ENCODE data around the gene NAA15. TPM values are rescaled to one million over a fixed set of nuclear protein-coding genes. Genes with fewer than 3 reads are reported as not detected.

The NAA15 gene
- total RNA-seq, 1 experiment from 2014 or later = 98.9 TPM

DNA sequence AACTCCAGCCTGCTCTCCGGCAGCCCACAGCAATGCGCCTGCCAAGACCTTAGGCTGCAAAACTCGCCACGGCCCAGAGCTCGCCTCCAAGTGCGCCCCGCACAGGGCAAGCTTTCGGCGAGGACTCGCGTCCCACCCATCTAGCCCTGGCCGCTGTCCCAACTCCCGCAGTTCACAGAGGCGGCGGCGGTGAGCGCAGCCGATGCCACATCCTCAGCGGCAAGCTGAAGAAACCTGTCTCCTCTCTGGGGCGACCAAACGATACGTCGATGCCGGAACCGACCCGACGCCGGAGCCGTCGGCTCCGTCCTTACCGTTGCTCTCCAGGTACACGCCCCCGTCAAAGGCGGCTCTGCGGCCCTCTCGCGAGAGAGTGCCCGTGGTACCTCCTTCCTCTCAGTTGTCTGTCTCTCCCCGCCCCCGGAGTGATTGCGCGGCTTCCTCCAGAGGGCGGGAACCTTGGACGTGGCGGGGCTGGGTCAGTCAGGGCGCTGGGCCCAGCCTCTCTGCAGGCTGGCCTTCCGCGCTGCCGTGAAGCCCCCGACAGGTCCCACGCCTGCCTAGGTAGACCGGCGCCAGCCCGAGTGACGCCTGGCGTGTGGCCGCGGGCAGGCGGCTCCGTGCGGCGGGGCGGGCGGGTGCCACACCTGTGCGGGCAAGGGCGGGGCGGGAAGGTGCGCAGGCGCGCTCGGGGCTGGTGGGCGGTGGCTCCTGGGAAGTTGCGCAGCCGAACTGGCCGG lies 152.2 kb downstream of the NAA15 start (continued):
- peak; percentile 73; the same call in 1 of the 2 replicates for TF ChIP-seq ATF1 (CRISPR knock-in tag; IDR thresholded peaks at IDR 0.05)
- TF ChIP-seq, protein P1, sequence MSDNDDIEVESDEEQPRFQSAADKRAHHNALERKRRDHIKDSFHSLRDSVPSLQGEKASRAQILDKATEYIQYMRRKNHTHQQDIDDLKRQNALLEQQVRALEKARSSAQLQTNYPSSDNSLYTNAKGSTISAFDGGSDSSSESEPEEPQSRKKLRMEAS (CRISPR knock-in tag; IDR thresholded peaks at IDR 0.05) = peak; percentile 57
- TF ChIP-seq, protein P2, sequence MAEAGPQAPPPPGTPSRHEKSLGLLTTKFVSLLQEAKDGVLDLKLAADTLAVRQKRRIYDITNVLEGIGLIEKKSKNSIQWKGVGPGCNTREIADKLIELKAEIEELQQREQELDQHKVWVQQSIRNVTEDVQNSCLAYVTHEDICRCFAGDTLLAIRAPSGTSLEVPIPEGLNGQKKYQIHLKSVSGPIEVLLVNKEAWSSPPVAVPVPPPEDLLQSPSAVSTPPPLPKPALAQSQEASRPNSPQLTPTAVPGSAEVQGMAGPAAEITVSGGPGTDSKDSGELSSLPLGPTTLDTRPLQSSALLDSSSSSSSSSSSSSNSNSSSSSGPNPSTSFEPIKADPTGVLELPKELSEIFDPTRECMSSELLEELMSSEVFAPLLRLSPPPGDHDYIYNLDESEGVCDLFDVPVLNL (CRISPR knock-in tag; IDR thresholded peaks at IDR 0.05; ENCODE audit: borderline replicate concordance, low read depth) = peak; percentile 16; the same call in 1 of the 2 replicates
- 0 out of 2 replicates have a peak, but pooled peaks have one; percentile 30 for TF ChIP-seq CREM (CRISPR knock-in tag; IDR thresholded peaks at IDR 0.05)
- peak; percentile 66; the same call in 1 of the 2 replicates for TF ChIP-seq ZNF121 (CRISPR knock-in tag; IDR thresholded peaks at IDR 0.05)
- TF ChIP-seq, protein P3, sequence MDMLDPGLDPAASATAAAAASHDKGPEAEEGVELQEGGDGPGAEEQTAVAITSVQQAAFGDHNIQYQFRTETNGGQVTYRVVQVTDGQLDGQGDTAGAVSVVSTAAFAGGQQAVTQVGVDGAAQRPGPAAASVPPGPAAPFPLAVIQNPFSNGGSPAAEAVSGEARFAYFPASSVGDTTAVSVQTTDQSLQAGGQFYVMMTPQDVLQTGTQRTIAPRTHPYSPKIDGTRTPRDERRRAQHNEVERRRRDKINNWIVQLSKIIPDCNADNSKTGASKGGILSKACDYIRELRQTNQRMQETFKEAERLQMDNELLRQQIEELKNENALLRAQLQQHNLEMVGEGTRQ (CRISPR knock-in tag; IDR thresholded peaks at IDR 0.05) = peak; percentile 23; the same call in 1 of the 2 replicates
- TF ChIP-seq, protein P4, sequence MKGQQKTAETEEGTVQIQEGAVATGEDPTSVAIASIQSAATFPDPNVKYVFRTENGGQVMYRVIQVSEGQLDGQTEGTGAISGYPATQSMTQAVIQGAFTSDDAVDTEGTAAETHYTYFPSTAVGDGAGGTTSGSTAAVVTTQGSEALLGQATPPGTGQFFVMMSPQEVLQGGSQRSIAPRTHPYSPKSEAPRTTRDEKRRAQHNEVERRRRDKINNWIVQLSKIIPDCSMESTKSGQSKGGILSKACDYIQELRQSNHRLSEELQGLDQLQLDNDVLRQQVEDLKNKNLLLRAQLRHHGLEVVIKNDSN (CRISPR knock-in tag; IDR thresholded peaks at IDR 0.05) = 0 out of 2 replicates have a peak, but pooled peaks have one; percentile 54
- TF ChIP-seq, protein P5, sequence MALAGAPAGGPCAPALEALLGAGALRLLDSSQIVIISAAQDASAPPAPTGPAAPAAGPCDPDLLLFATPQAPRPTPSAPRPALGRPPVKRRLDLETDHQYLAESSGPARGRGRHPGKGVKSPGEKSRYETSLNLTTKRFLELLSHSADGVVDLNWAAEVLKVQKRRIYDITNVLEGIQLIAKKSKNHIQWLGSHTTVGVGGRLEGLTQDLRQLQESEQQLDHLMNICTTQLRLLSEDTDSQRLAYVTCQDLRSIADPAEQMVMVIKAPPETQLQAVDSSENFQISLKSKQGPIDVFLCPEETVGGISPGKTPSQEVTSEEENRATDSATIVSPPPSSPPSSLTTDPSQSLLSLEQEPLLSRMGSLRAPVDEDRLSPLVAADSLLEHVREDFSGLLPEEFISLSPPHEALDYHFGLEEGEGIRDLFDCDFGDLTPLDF (CRISPR knock-in tag; IDR thresholded peaks at IDR 0.05) = 0 out of 2 replicates have a peak, but pooled peaks have one; percentile 66
- TF ChIP-seq NR3C1 (CRISPR knock-in tag; conservative IDR thresholded peaks at IDR 0.05; ENCODE audit: low read depth) = 0 out of 2 replicates have a peak, but pooled peaks have one; percentile 68
- TF ChIP-seq EMX1 (CRISPR knock-in tag; IDR thresholded peaks at IDR 0.05) = no peak
- peak; percentile 23; the same call in 1 of the 2 replicates for TF ChIP-seq TEAD1 (CRISPR knock-in tag; IDR thresholded peaks at IDR 0.05)

DNA sequence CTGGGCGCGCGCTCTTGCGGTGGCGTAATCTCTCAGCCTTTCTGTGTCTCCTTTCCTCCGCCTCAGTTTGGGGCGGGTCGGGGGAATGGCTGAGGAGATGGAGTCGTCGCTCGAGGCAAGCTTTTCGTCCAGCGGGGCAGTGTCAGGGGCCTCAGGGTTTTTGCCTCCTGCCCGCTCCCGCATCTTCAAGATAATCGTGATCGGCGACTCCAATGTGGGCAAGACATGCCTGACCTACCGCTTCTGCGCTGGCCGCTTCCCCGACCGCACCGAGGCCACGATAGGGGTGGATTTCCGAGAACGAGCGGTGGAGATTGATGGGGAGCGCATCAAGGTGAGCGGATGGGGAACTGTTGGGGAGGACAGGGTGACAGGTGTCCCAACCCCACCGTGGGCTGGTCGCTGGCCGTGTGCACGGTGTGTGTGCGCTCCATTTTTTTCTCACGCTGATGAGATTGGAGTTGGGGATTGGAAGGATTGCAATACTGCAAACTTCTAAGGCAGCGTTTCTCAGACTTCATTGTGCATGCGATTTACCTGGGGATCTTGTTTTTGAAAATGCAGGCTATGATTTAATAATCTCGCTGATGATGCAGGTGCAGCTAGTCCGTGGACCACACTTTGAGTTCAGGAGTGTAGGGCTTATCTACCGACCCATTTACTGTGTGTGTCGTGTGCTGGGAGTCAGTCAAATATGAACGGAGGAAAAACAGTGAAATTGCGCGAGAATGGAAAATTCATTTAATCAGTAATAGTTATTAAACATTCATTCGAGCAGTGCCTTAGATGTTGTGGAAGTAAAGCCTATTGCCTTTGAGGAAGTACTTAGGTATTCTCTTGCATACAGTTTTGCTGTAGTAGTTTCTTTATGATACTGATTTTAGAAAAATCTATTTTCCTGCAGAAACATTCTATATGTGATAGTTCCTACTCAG lies 153.1 kb downstream of the NAA15 start, which contains the start of gene RAB33B:
RAB33B (plus strand) TSS at position 11 of the 935 bp plus-strand sequence; CDS start at position 86, 75 bp downstream.
- Mint-ChIP-seq H3K27me3 (ENCODE audit: low read depth) (no peaks in the 10 kb centered on the region), H3K27ac (peak within 1 kb of the TSS; percentile 99), H3K4me3 (peak within 1 kb of the TSS; percentile 96), H3K9me3 (peaks cover 6% of the 10 kb centered on the region), H3K36me3 (peaks cover 6% of the 10 kb centered on the region; the same call in 1 of the 2 replicates), H3K4me1 (peaks cover 62% of the 10 kb centered on the region)
- DNase-seq (ENCODE audit: low spot score) (no peak), ATAC-seq (peak; percentile 1; the same call in 1 of the 2 replicates)
- ChIA-PET CTCF (interaction anchor here (0.6 to 1.9 kb wide), 5 partner anchors 12 to 231 kb away, joined by 3 to 6 read pairs (median 3); no protein-coding TSS in a partner anchor), POLR2A (no interaction called here)
- TF ChIP-seq, protein P6, sequence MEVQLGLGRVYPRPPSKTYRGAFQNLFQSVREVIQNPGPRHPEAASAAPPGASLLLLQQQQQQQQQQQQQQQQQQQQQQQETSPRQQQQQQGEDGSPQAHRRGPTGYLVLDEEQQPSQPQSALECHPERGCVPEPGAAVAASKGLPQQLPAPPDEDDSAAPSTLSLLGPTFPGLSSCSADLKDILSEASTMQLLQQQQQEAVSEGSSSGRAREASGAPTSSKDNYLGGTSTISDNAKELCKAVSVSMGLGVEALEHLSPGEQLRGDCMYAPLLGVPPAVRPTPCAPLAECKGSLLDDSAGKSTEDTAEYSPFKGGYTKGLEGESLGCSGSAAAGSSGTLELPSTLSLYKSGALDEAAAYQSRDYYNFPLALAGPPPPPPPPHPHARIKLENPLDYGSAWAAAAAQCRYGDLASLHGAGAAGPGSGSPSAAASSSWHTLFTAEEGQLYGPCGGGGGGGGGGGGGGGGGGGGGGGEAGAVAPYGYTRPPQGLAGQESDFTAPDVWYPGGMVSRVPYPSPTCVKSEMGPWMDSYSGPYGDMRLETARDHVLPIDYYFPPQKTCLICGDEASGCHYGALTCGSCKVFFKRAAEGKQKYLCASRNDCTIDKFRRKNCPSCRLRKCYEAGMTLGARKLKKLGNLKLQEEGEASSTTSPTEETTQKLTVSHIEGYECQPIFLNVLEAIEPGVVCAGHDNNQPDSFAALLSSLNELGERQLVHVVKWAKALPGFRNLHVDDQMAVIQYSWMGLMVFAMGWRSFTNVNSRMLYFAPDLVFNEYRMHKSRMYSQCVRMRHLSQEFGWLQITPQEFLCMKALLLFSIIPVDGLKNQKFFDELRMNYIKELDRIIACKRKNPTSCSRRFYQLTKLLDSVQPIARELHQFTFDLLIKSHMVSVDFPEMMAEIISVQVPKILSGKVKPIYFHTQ (CRISPR knock-in tag; IDR thresholded peaks at IDR 0.05) = no peak
- TF ChIP-seq FOXP1 (CRISPR knock-in tag; IDR thresholded peaks at IDR 0.05; ENCODE audit: borderline replicate concordance) = peak; percentile 42; the same call in 1 of the 2 replicates
- TF ChIP-seq, protein P7, sequence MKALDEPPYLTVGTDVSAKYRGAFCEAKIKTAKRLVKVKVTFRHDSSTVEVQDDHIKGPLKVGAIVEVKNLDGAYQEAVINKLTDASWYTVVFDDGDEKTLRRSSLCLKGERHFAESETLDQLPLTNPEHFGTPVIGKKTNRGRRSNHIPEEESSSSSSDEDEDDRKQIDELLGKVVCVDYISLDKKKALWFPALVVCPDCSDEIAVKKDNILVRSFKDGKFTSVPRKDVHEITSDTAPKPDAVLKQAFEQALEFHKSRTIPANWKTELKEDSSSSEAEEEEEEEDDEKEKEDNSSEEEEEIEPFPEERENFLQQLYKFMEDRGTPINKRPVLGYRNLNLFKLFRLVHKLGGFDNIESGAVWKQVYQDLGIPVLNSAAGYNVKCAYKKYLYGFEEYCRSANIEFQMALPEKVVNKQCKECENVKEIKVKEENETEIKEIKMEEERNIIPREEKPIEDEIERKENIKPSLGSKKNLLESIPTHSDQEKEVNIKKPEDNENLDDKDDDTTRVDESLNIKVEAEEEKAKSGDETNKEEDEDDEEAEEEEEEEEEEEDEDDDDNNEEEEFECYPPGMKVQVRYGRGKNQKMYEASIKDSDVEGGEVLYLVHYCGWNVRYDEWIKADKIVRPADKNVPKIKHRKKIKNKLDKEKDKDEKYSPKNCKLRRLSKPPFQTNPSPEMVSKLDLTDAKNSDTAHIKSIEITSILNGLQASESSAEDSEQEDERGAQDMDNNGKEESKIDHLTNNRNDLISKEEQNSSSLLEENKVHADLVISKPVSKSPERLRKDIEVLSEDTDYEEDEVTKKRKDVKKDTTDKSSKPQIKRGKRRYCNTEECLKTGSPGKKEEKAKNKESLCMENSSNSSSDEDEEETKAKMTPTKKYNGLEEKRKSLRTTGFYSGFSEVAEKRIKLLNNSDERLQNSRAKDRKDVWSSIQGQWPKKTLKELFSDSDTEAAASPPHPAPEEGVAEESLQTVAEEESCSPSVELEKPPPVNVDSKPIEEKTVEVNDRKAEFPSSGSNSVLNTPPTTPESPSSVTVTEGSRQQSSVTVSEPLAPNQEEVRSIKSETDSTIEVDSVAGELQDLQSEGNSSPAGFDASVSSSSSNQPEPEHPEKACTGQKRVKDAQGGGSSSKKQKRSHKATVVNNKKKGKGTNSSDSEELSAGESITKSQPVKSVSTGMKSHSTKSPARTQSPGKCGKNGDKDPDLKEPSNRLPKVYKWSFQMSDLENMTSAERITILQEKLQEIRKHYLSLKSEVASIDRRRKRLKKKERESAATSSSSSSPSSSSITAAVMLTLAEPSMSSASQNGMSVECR (CRISPR knock-in tag; IDR thresholded peaks at IDR 0.05; ENCODE audit: borderline replicate concordance) = peak; percentile 74; the same call in 1 of the 2 replicates
- TF ChIP-seq, protein P8, sequence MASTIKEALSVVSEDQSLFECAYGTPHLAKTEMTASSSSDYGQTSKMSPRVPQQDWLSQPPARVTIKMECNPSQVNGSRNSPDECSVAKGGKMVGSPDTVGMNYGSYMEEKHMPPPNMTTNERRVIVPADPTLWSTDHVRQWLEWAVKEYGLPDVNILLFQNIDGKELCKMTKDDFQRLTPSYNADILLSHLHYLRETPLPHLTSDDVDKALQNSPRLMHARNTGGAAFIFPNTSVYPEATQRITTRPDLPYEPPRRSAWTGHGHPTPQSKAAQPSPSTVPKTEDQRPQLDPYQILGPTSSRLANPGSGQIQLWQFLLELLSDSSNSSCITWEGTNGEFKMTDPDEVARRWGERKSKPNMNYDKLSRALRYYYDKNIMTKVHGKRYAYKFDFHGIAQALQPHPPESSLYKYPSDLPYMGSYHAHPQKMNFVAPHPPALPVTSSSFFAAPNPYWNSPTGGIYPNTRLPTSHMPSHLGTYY (CRISPR knock-in tag; IDR thresholded peaks at IDR 0.05) = no peak
- TF ChIP-seq, protein P9, sequence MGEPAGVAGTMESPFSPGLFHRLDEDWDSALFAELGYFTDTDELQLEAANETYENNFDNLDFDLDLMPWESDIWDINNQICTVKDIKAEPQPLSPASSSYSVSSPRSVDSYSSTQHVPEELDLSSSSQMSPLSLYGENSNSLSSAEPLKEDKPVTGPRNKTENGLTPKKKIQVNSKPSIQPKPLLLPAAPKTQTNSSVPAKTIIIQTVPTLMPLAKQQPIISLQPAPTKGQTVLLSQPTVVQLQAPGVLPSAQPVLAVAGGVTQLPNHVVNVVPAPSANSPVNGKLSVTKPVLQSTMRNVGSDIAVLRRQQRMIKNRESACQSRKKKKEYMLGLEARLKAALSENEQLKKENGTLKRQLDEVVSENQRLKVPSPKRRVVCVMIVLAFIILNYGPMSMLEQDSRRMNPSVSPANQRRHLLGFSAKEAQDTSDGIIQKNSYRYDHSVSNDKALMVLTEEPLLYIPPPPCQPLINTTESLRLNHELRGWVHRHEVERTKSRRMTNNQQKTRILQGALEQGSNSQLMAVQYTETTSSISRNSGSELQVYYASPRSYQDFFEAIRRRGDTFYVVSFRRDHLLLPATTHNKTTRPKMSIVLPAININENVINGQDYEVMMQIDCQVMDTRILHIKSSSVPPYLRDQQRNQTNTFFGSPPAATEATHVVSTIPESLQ (CRISPR knock-in tag; IDR thresholded peaks at IDR 0.05) = no peak
